Activated naive CD4-positive, alpha-beta T cell treated with anti-CD3 and anti-CD28 coated beads, Interleukin-2, amount 10 ng/mL, durations not matched to agents 7 days and 5 days (primary cell): ENCODE results near the gene RAB3C.
"Not testable (repeated sequence)": the region's sequence is repeated elsewhere in the genome, so short reads cannot be mapped to it uniquely, and the experiment has no call there.

Experiments
- CTCF ChIA-PET: fragments of 350-600 bp; sonication (Branson Sonifier 250); formaldehyde crosslinking; loops from one replicate; lab custom pipeline; 2021; ENCODE audit warnings: antibody characterized with exemption; lab: Charles Lee
- DNase-seq: peaks from one replicate; pipeline ENCODE4 v3.0.0-alpha.2; 2020
- H3K27ac Mint-ChIP-seq: one replicate; pipeline ENCODE4 v1.8.0; 2021; ENCODE audit warnings: mild to moderate bottlenecking, moderate library complexity, mixed read lengths
- H3K27me3 Mint-ChIP-seq: one replicate; pipeline ENCODE4 v1.8.0; 2021; ENCODE audit warnings: mild to moderate bottlenecking, mixed read lengths
- H3K36me3 Mint-ChIP-seq: one replicate; pipeline ENCODE4 v1.8.0; 2021; ENCODE audit warnings: mixed read lengths
- H3K4me1 Mint-ChIP-seq: one replicate; pipeline ENCODE4 v1.8.0; 2021; ENCODE audit warnings: mixed read lengths
- H3K4me3 Mint-ChIP-seq: one replicate; pipeline ENCODE4 v1.8.0; 2021; ENCODE audit warnings: mild to moderate bottlenecking, moderate library complexity, mixed read lengths
- H3K9me3 Mint-ChIP-seq: one replicate; pipeline ENCODE4 v1.8.0; 2021; ENCODE audit warnings: mixed read lengths

The RAB3C gene

GRCh38 chr5:58572973-58573372 lies 9.9 kb upstream of the RAB3C start:
- H3K4me3 Mint-ChIP-seq, H3K27me3 Mint-ChIP-seq, DNase-seq, H3K36me3 Mint-ChIP-seq, H3K9me3 Mint-ChIP-seq, H3K4me1 Mint-ChIP-seq, CTCF ChIA-PET, H3K27ac Mint-ChIP-seq: not testable (repeated sequence)

DNA sequence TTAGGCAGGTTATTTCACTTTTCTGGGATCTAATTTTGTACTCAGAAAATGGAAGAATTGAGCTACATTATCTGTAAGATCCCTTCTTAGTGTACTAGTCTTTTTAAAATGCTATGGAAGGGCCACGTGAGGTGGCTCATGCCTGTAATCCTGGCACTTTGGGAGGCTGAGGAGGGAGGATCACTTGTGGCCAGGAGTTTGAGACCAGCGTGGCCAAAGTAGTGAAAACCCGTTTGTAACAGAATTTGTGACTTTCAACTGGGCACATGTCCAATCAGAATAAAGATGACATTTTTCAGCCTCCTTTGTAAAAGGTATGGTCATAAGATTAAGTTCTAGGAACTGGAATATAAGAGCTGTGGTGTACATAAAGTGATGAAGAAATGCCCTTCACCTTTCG lies 3.1 kb upstream of the RAB3C start:
- no peak overlapping the region for H3K4me3 Mint-ChIP-seq
- no peak for DNase-seq
- peaks cover 22% of the 10 kb centered on the region for H3K4me1 Mint-ChIP-seq
- peaks cover 1% of the 10 kb centered on the region for H3K36me3 Mint-ChIP-seq
- CTCF ChIA-PET: no interaction called here
- no peaks in the 10 kb centered on the region for H3K9me3 Mint-ChIP-seq
- no peak overlapping the region for H3K27ac Mint-ChIP-seq
- H3K27me3 Mint-ChIP-seq: peaks cover 25% of the 10 kb centered on the region

DNA sequence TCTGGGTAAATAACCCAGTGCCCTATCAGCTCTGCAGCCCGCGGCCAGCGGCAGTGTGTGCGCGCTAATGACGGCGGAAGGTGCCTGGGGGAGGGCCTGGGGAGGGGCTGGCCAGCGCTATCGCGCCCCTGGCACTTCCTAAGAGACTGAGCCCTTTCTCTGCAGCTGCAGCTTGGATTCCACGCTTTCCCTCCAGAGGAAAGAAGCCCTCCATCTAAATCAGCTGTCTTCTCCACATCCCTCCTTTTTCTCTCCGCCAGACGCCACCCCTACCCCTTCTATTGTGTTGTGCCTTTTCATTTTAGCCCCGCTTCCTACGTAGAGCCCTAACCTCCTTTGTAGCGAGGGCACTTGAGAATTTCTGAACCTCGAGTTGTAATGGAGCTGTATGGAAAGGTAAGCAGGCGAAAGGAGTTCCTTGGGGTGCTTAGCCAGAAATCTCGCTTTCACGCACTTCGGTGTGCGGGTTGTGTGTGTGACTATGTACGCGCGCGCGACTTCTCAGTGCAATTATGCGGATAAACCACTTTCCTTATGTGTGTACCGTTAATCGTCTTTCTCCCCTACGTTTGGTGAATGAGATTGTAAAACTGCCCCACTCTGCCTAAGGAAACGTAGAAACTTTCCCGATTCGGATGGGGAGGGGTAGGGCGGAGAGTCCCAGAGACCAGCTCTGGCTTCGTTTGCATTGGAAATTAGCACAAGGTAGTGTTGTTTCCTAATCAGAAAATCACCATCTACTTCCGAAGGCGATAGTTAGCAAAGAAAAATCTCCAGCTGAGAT lies 664 bp upstream of the RAB3C start:
- no peaks in the 10 kb centered on the region for H3K9me3 Mint-ChIP-seq
- peak overlapping the region; percentile 67 for H3K4me3 Mint-ChIP-seq
- CTCF ChIA-PET: no interaction called here
- no peak overlapping the region for H3K27ac Mint-ChIP-seq
- peaks cover 22% of the 10 kb centered on the region for H3K4me1 Mint-ChIP-seq
- peaks cover 1% of the 10 kb centered on the region for H3K36me3 Mint-ChIP-seq
- H3K27me3 Mint-ChIP-seq: peaks cover 25% of the 10 kb centered on the region
- DNase-seq: no peak

DNA sequence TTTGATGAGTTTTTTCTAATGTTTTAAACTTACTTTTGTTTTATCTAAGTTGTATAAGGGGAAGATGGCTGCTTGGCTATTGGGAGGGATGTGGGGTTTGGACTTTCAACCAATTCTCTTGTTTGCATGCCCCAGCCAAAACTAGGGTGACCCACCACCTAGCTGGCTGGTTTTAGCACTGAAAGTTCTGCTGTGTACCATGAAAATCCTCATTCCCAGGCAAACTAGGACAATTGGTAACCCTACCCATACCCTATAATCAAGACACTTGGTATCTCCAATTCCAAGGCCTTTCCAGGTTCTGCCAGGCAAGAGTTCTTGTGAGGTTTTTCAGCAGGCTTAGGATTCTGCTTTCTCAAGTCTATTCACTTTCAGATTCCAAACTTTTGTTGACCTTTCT lies 13.1 kb downstream of the RAB3C start:
- H3K27ac Mint-ChIP-seq: no peak overlapping the region
- no peaks in the 10 kb centered on the region for H3K27me3 Mint-ChIP-seq
- CTCF ChIA-PET: interaction anchor here (0.7 kb wide), 1 partner anchor 254 kb away, joined by 3 read pairs; no protein-coding TSS in a partner anchor
- no peaks in the 10 kb centered on the region for H3K9me3 Mint-ChIP-seq
- no peak overlapping the region for H3K4me3 Mint-ChIP-seq
- no peak for DNase-seq
- no peaks in the 10 kb centered on the region for H3K4me1 Mint-ChIP-seq
- H3K36me3 Mint-ChIP-seq: no peaks in the 10 kb centered on the region

DNA sequence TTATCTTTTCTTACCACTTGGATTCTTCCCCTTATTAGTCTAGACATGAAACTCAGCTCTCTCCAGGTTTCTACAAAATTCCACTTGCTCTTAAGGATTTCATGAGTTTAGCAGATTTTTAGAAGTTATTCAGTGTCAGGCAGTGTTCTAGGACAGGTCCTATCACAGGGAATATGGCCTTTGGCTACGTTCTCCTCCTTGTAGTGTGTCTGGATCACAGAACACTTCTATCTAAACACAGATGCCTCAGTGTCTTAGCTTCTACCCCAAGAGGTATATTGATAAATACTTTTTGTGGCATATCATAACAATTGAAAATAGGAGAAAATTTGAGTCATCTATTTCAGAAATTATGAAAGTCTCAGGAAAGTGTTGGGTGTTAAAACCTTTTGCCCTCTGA lies 15.6 kb downstream of the RAB3C start:
- Mint-ChIP-seq H3K27me3 (no peaks in the 10 kb centered on the region), H3K4me3 (no peak overlapping the region), H3K27ac (no peak overlapping the region), H3K4me1 (no peaks in the 10 kb centered on the region), H3K9me3 (peaks cover 5% of the 10 kb centered on the region), H3K36me3 (no peaks in the 10 kb centered on the region)
- CTCF ChIA-PET: interaction anchor here (0.7 kb wide), 1 partner anchor 516 kb away, joined by 3 read pairs; no protein-coding TSS in a partner anchor
- no peak for DNase-seq

DNA sequence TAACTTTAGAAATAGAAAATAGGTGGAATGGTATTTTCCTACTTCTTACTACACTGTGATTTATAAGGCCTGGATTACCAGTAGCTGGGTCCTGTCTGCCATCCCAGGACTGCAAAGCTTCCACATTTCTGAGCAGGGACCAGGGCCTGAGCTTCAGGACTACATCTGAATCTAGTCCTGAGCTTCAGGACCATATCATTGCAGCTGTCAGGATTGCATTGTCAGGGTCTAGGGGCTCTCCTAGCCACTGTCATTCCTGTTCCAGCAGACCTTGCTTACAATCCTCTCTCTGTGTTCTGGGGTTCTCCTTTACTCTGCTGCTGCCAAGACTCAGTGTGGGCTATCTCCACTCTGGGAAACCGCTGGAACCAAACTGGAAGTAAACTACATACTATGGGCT lies 16.3 kb downstream of the RAB3C start:
- CTCF ChIA-PET: interaction anchor here (0.7 kb wide), 1 partner anchor 517 kb away, joined by 3 read pairs; no protein-coding TSS in a partner anchor
- Mint-ChIP-seq H3K27me3 (no peaks in the 10 kb centered on the region), H3K36me3 (no peaks in the 10 kb centered on the region), H3K27ac (no peak overlapping the region), H3K4me3 (no peak overlapping the region), H3K4me1 (no peaks in the 10 kb centered on the region), H3K9me3 (peaks cover 5% of the 10 kb centered on the region)
- DNase-seq: no peak

DNA sequence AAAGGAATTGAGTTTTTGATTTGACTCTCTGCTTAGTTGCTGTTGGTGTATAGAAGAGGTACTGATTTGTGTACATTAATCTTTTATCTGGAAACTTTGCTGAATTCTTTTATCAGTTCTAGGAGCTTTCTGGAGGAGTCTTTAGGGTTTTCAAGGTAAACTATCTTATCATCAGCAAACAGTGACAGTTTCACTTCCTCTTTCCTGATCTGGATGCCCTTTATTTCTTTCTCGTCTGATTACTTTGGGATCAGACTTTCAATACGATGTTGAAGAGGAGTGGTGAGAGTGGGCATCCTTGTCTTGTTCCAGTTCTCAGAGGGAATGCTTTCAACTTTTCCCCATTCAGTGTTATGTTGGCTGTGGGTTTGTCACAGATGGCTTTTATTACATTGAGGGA lies 17.7 kb downstream of the RAB3C start:
- not testable (repeated sequence) for DNase-seq, H3K4me1 Mint-ChIP-seq, H3K9me3 Mint-ChIP-seq, H3K27ac Mint-ChIP-seq, H3K4me3 Mint-ChIP-seq, H3K36me3 Mint-ChIP-seq, H3K27me3 Mint-ChIP-seq
- CTCF ChIA-PET: interaction anchor here (0.7 kb wide), 1 partner anchor 1023 kb away, joined by 3 read pairs; no protein-coding TSS in a partner anchor

- H3K9me3 Mint-ChIP-seq, H3K4me3 Mint-ChIP-seq, CTCF ChIA-PET: not testable (repeated sequence)
These were observed 20.0 kb downstream of the RAB3C start for GRCh38 chr5:58602889-58603288.

DNA sequence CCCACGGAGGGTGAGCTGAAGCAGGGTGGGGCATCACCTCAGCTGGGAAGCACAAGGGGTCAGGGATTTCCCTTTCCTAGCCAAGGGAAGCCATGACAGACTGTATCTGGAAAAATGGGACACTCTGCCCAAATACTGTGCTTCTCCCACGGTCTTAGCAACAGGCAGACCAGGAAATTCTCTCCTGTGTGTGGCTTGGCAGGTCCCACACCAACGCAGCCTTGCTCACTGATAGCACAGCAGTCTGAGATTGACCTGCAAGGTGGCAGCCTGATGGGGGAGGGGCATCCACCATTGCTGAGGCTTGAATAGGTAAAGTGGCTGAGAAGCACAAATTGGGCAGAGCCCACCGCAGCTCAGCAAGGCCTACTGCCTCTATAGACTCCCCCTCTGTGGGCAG lies 23.2 kb downstream of the RAB3C start:
- H3K36me3 Mint-ChIP-seq: no peaks in the 10 kb centered on the region
- H3K4me3 Mint-ChIP-seq: no peak overlapping the region
- CTCF ChIA-PET: no interaction called here
- no peaks in the 10 kb centered on the region for H3K4me1 Mint-ChIP-seq
- H3K27ac Mint-ChIP-seq: no peak overlapping the region
- H3K27me3 Mint-ChIP-seq: no peaks in the 10 kb centered on the region
- no peak for DNase-seq
- peaks cover 13% of the 10 kb centered on the region for H3K9me3 Mint-ChIP-seq

More at GRCh38 chr5:58602889-58603288, 20.0 kb downstream of the RAB3C start:
- not testable (repeated sequence) for DNase-seq, H3K27ac Mint-ChIP-seq, H3K4me1 Mint-ChIP-seq, H3K27me3 Mint-ChIP-seq, H3K36me3 Mint-ChIP-seq

DNA sequence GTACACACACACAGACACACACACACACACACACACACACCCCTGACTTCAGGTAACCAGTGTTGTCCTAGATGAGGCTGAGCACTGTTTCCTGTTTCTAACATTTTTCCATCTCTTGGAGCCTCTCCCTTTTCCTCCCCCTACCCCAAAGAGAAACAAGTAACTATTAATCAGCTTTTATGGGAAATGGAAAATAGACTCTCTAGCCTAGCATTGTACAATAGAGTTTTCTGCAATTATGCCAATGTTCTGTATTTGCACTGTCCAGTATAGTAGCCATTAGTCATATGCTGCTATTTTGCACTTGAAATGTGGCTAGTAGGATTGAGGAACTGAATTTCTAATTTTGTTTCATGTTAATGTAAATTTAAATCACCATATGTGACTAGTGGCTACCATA lies 33.1 kb downstream of the RAB3C start:
- H3K36me3 Mint-ChIP-seq: no peaks in the 10 kb centered on the region
- H3K27ac Mint-ChIP-seq: no peak overlapping the region
- CTCF ChIA-PET: no interaction called here
- DNase-seq: no peak
- H3K9me3 Mint-ChIP-seq: no peaks in the 10 kb centered on the region
- H3K4me1 Mint-ChIP-seq: no peaks in the 10 kb centered on the region
- no peaks in the 10 kb centered on the region for H3K27me3 Mint-ChIP-seq
- H3K4me3 Mint-ChIP-seq: no peak overlapping the region

DNA sequence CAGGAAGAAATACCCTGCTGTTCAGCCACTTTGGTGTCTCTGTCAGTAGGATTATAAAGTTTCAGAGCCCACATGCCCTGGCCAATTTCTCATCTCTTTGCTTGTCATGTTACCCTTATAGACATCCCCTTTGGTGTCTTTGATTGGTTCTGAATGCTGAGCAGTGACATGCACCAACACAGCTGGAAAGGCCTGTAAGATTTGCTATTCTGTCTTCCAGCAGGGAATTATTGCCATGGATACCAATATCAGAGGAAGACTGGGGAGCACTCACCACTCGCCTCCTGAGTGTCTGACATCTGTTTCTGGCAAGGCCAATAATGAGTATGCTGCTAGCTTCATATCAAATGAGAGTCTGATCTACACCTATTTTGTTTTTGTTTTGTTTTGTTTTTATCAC lies 34.4 kb downstream of the RAB3C start:
- no peaks in the 10 kb centered on the region for H3K9me3 Mint-ChIP-seq
- CTCF ChIA-PET: no interaction called here
- H3K36me3 Mint-ChIP-seq: no peaks in the 10 kb centered on the region
- H3K27me3 Mint-ChIP-seq: no peaks in the 10 kb centered on the region
- no peaks in the 10 kb centered on the region for H3K4me1 Mint-ChIP-seq
- no peak overlapping the region for H3K4me3 Mint-ChIP-seq
- DNase-seq: no peak
- H3K27ac Mint-ChIP-seq: no peak overlapping the region

- CTCF ChIA-PET: no interaction called here
- H3K9me3 Mint-ChIP-seq: no peaks in the 10 kb centered on the region
These were observed 37.5 kb downstream of the RAB3C start for GRCh38 chr5:58620336-58620735.

DNA sequence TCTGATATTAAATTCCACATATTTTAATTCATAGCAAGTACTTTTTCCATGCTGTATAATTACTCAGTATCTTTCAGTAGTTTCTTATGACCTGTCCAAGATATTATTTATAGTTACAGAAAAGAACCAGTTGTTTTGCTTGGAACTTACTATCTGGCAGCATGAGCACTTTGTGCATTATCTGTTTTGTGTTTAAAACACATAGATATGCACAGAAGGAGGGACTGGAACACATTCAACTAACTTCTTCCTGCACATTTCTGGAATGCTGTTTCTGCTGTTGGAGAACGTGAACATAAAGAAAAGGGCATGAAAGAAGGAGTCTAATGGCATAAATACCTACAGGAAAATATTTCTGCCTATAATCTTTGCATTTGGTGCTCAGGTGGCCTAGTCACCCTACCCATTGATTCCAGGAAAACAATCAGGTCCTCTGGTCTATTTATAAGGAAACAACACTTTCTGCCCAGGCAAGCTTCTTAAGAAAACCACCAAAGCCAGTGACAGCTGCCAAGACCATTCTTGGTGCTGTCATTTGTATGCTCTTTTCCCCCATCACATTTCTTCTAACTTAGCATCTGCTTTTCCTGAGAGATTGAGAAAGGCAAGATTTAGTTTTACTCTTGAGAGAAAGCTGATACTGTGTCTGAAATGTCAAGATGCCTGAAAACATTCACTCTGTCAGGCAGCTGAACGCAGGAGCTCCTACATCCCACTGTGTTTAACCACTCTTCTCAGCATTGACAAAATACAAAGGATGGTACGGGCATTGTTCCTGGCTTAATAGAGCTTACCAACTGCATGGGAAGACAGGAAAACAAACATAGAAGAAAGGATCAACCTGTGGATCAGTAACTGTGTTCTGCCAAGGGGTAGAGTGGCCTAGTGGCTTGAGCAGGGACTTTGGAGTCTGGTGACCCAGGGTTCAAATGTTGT lies 40.3 kb downstream of the RAB3C start:
- H3K27me3 Mint-ChIP-seq: no peaks in the 10 kb centered on the region
- no peak for DNase-seq
- no peak overlapping the region for H3K4me3 Mint-ChIP-seq
- no peaks in the 10 kb centered on the region for H3K36me3 Mint-ChIP-seq
- no peak overlapping the region for H3K27ac Mint-ChIP-seq
- CTCF ChIA-PET: no interaction called here
- no peaks in the 10 kb centered on the region for H3K4me1 Mint-ChIP-seq
- H3K9me3 Mint-ChIP-seq: no peaks in the 10 kb centered on the region

More at GRCh38 chr5:58620336-58620735, 37.5 kb downstream of the RAB3C start:
- H3K4me3 Mint-ChIP-seq: no peak overlapping the region
- no peaks in the 10 kb centered on the region for H3K4me1 Mint-ChIP-seq
- DNase-seq: no peak
- no peak overlapping the region for H3K27ac Mint-ChIP-seq
- H3K36me3 Mint-ChIP-seq: no peaks in the 10 kb centered on the region
- H3K27me3 Mint-ChIP-seq: no peaks in the 10 kb centered on the region

- H3K27ac Mint-ChIP-seq: no peak overlapping the region
- H3K36me3 Mint-ChIP-seq: no peaks in the 10 kb centered on the region
- no peaks in the 10 kb centered on the region for H3K9me3 Mint-ChIP-seq
- no peaks in the 10 kb centered on the region for H3K4me1 Mint-ChIP-seq
- no peaks in the 10 kb centered on the region for H3K27me3 Mint-ChIP-seq
- DNase-seq: no peak
- CTCF ChIA-PET: no interaction called here
- H3K4me3 Mint-ChIP-seq: no peak overlapping the region
These were observed 45.8 kb downstream of the RAB3C start for GRCh38 chr5:58628626-58629025.
